ENCODE data around the gene GOLGA6L2.

GRCh38 chr15:23395832-23396231 lies 51.2 kb downstream of the GOLGA6L2 start:
- TF ChIP-seq CTCF (IDR thresholded peaks at IDR 0.05), result no peak
- no peak for TF ChIP-seq POLR2A (IDR thresholded peaks at IDR 0.05)

Measured in thyroid gland (tissue), 4 donors.